Measurements from ENCODE around the gene ANTXR2. TPM values are rescaled to one million over a fixed set of nuclear protein-coding genes. Genes with fewer than 3 reads are reported as not detected.

Gene ANTXR2
- total and polyA plus RNA-seq, 11 donors, result 7.0 to 76.7 (median 46.6) TPM

- peak overlapping the region in 1 of 12 donors; percentile 0 for H3K27ac ChIP-seq
- no peak overlapping the region for H3K4me3 ChIP-seq
- intact Hi-C loops (cut with DNase I), result no loop called here
- no peaks in the 10 kb centered on the region for H3K36me3 ChIP-seq
- no peaks in the 10 kb centered on the region for H3K9me3 ChIP-seq
- DNase-seq (peak in 4 of 5 donors; percentile 56 to 77 (median 74)), ATAC-seq (peak; percentile 89 to 98 (median 92))
- TF ChIP-seq CTCF (IDR thresholded peaks at IDR 0.05), result no peak
- TF ChIP-seq POLR2A (IDR thresholded peaks at IDR 0.05), result no peak
- WGBS, 4 donors, result 2 to 17% (median 7%) methylated on average over 4 of the region's 4 CpGs
- peaks cover 0 to 23% (median 6%) of the 10 kb centered on the region in 12 donors for H3K4me1 ChIP-seq
- no peaks in the 10 kb centered on the region for H3K27me3 ChIP-seq
Observed at GRCh38 chr4:80097400-80098177, 24.6 kb upstream of the ANTXR2 start.

GRCh38 chr4:80096175-80096850 lies 23.3 kb upstream of the ANTXR2 start:
- DNase-seq, result no peak
- 43 to 51% (median 48%) methylated on average over 4 of the region's 4 CpGs for WGBS, 4 donors
- Histone ChIP-seq H3K4me3 (no peak overlapping the region), H3K27me3 (no peaks in the 10 kb centered on the region), H3K36me3 (no peaks in the 10 kb centered on the region), H3K4me1 (peaks cover 0 to 23% (median 6%) of the 10 kb centered on the region in 12 donors), H3K27ac (peak overlapping the region in 1 of 12 donors; percentile 16), H3K9me3 (no peaks in the 10 kb centered on the region)
- intact Hi-C loops (cut with DNase I), result no loop called here
- no peak for TF ChIP-seq POLR2A (IDR thresholded peaks at IDR 0.05)
- TF ChIP-seq CTCF (IDR thresholded peaks at IDR 0.05), result no peak
- no peak for ATAC-seq

- Histone ChIP-seq H3K9me3 (no peaks in the 10 kb centered on the region), H3K4me1 (peaks cover 0 to 23% (median 6%) of the 10 kb centered on the region in 12 donors), H3K27ac (no peak overlapping the region), H3K4me3 (no peak overlapping the region), H3K27me3 (no peaks in the 10 kb centered on the region), H3K36me3 (no peaks in the 10 kb centered on the region)
- DNase-seq (no peak), ATAC-seq (no peak)
- intact Hi-C loops (cut with DNase I), result no loop called here
- TF ChIP-seq POLR2A (IDR thresholded peaks at IDR 0.05) (no peak), CTCF (IDR thresholded peaks at IDR 0.05) (no peak)
- WGBS, 4 donors, result 35 to 56% (median 47%) methylated on average over 1 of the region's 1 CpG
Observed at GRCh38 chr4:80094191-80094590, 21.2 kb upstream of the ANTXR2 start.

- intact Hi-C loops (cut with DNase I), result no loop called here
- Histone ChIP-seq H3K27me3 (no peaks in the 10 kb centered on the region), H3K36me3 (no peaks in the 10 kb centered on the region), H3K4me3 (no peak overlapping the region), H3K9me3 (no peaks in the 10 kb centered on the region), H3K27ac (no peak overlapping the region), H3K4me1 (peaks cover 0 to 23% (median 6%) of the 10 kb centered on the region in 12 donors)
- no peak for TF ChIP-seq POLR2A (IDR thresholded peaks at IDR 0.05)
- TF ChIP-seq CTCF (IDR thresholded peaks at IDR 0.05), result no peak
- WGBS, 4 donors, result 75 to 84% (median 78%) methylated on average over 3 of the region's 3 CpGs
- DNase-seq, result no peak
- ATAC-seq, result no peak
Observed at GRCh38 chr4:80093563-80093962, 20.5 kb upstream of the ANTXR2 start.

Measured in heart left ventricle (tissue), 16 donors.